ENCODE results near the gene CHST4. TPM values are rescaled to one million over a fixed set of nuclear protein-coding genes. Genes with fewer than 3 reads are reported as not detected.

The CHST4 gene
- total RNA-seq, 2 experiments from 2014 or later = not detected

DNA sequence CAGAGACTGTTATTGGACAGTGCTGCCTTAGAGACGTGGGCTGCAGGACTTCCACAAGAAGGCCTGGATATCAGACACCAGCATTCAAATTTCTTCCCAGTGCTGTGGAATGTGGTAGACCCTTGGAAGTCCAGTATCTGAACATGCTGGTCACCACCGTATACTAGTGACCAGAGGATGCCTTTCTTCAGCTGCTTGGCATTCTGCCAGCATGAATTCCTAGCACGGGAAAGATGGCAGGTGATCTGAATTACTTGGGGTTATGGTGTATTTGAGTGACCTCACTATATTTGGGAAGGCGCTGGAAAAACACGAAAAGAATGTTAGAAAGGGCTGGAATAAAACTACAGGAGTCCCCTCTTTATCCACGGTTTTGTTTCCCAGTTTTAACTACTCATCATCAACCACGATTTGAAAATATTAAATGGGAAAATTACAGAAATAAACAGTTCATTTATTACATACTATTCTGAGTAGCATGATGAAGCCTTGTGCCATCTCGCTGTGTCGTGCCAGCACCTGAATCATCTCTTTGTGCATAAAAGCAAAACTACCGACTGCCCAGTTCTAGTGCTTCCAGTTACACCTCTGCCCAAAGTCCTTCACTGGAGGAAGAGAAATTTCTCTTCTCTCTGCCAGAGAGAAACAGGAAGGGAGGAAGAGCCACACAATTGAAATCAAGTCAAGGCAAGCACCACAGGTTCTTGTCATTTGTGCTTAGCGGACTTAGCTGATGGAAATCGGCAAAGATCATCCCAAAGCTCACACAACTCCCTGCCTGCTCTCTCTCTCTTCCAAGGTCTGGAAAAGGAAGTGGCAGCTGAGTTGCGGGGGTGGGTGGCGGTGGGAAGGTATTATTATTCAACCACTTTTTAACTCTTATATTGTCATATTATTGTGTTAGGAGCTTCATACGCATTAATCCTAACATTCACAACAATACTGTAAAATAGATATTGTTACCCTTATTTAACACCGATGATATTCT lies 1.4 kb upstream of the CHST4 start:
- no peak overlapping the region for H3K4me3 ChIP-seq (ENCODE audit: low read length)
- H3K36me3 ChIP-seq (ENCODE audit: insufficient read depth, low read length) = no peaks in the 10 kb centered on the region
- CTCF ChIA-PET = no interaction called here
- H3K27me3 ChIP-seq (ENCODE audit: control insufficient read depth in 1 of 2, insufficient read depth in 2 of 2, low read length in 2 of 2) = peaks cover 0 to 12% of the 10 kb centered on the region in 2 experiments
- H3K4me1 ChIP-seq (ENCODE audit: insufficient read depth, low read length) = no peaks in the 10 kb centered on the region
- Mint-ChIP-seq H3K27ac (no peak overlapping the region), H3K27me3 (peaks cover 43% of the 10 kb centered on the region), H3K9me3 (no peaks in the 10 kb centered on the region), H3K4me1 (ENCODE audit: low read depth) (no peaks in the 10 kb centered on the region), H3K4me3 (no peak overlapping the region), H3K36me3 (ENCODE audit: low read depth) (no peaks in the 10 kb centered on the region)
- DNase-seq = no peak
- H3K27ac ChIP-seq (ENCODE audit: low read depth in 1 of 2, low read length in 2 of 2) = no peak overlapping the region
- ATAC-seq (ENCODE audit: poor library complexity) = no peak
- H3K9me3 ChIP-seq (ENCODE audit: control insufficient read depth in 1 of 2, insufficient read depth in 1 of 2, low read length in 2 of 2) = no peaks in the 10 kb centered on the region
- POLR2A ChIA-PET = no interaction called here
- TF ChIP-seq, protein P1, sequence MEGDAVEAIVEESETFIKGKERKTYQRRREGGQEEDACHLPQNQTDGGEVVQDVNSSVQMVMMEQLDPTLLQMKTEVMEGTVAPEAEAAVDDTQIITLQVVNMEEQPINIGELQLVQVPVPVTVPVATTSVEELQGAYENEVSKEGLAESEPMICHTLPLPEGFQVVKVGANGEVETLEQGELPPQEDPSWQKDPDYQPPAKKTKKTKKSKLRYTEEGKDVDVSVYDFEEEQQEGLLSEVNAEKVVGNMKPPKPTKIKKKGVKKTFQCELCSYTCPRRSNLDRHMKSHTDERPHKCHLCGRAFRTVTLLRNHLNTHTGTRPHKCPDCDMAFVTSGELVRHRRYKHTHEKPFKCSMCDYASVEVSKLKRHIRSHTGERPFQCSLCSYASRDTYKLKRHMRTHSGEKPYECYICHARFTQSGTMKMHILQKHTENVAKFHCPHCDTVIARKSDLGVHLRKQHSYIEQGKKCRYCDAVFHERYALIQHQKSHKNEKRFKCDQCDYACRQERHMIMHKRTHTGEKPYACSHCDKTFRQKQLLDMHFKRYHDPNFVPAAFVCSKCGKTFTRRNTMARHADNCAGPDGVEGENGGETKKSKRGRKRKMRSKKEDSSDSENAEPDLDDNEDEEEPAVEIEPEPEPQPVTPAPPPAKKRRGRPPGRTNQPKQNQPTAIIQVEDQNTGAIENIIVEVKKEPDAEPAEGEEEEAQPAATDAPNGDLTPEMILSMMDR (IDR thresholded peaks at IDR 0.05) = no peak
- intact Hi-C loops (cut with DNase I, micrococcal nuclease) = no loop called here

DNA sequence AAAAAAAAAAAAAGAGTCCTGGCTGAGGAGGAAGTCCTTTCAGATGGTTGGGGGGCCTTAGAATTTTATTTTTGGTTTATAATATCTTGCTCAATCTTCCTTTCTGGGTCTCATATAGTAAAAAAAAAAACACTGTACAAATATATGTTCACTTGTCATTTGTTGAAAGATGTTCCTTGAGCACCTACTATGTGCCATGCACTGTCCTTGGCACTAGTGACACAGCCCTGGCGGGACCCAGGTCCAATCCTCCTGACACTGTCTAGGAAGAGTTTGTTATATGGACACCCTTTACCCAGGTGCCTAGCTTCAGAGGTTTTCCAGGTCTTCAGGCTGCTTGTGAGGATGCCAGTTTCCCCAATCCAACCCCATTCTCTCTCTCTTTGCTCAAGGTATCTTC lies 2.0 kb downstream of the CHST4 start:
- Mint-ChIP-seq H3K4me3 (no peak overlapping the region), H3K27me3 (peaks cover 43% of the 10 kb centered on the region), H3K9me3 (no peaks in the 10 kb centered on the region), H3K27ac (no peak overlapping the region), H3K4me1 (ENCODE audit: low read depth) (no peaks in the 10 kb centered on the region), H3K36me3 (ENCODE audit: low read depth) (no peaks in the 10 kb centered on the region)
- DNase-seq (no peak), ATAC-seq (ENCODE audit: poor library complexity) (no peak)
- POLR2A ChIA-PET = no interaction called here
- Histone ChIP-seq H3K4me3 (ENCODE audit: low read length) (no peak overlapping the region), H3K27me3 (ENCODE audit: control insufficient read depth in 1 of 2, insufficient read depth in 2 of 2, low read length in 2 of 2) (peaks cover 0 to 12% of the 10 kb centered on the region in 2 experiments), H3K36me3 (ENCODE audit: insufficient read depth, low read length) (no peaks in the 10 kb centered on the region), H3K27ac (ENCODE audit: low read depth in 1 of 2, low read length in 2 of 2) (no peak overlapping the region), H3K9me3 (ENCODE audit: control insufficient read depth in 1 of 2, insufficient read depth in 1 of 2, low read length in 2 of 2) (no peaks in the 10 kb centered on the region), H3K4me1 (ENCODE audit: insufficient read depth, low read length) (no peaks in the 10 kb centered on the region)
- TF ChIP-seq, protein P1 (IDR thresholded peaks at IDR 0.05) = no peak
- intact Hi-C loops (cut with DNase I, micrococcal nuclease) = no loop called here
- CTCF ChIA-PET = no interaction called here

DNA sequence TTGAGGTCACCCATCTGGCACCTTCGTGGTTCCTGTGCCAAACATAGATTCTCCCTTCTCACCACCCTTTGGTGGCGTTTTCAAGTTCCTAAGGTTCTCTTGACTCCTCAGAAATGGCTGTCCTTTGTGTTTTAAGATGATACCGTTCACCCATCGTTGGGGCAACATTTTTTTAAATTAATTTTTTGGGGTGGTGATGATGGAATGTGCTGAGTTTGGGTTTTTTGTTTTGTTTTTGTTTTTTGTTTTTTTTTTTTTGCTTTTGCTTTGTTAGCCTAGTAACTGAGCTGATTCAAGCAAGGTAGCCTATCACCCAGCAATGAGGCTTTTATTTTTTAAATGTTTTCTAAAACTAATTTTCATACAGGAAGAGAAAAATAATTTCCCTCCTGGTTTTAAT lies 2.6 kb downstream of the CHST4 start:
- ATAC-seq (ENCODE audit: poor library complexity) (no peak), DNase-seq (no peak)
- H3K9me3 ChIP-seq (ENCODE audit: control insufficient read depth in 1 of 2, insufficient read depth in 1 of 2, low read length in 2 of 2) = no peaks in the 10 kb centered on the region
- H3K4me3 ChIP-seq (ENCODE audit: low read length) = no peak overlapping the region
- no peaks in the 10 kb centered on the region for H3K36me3 ChIP-seq (ENCODE audit: insufficient read depth, low read length)
- peaks cover 0 to 11% of the 10 kb centered on the region in 2 experiments for H3K27me3 ChIP-seq (ENCODE audit: control insufficient read depth in 1 of 2, insufficient read depth in 2 of 2, low read length in 2 of 2)
- no peak overlapping the region for H3K27ac ChIP-seq (ENCODE audit: low read depth in 1 of 2, low read length in 2 of 2)
- POLR2A ChIA-PET = no interaction called here
- intact Hi-C loops (cut with DNase I, micrococcal nuclease) = no loop called here
- H3K4me1 Mint-ChIP-seq (ENCODE audit: low read depth) = no peaks in the 10 kb centered on the region
- peaks cover 43% of the 10 kb centered on the region for H3K27me3 Mint-ChIP-seq
- no peaks in the 10 kb centered on the region for H3K36me3 Mint-ChIP-seq (ENCODE audit: low read depth)
- H3K4me3 Mint-ChIP-seq = no peak overlapping the region
- TF ChIP-seq, protein P1 (IDR thresholded peaks at IDR 0.05) = no peak
- H3K9me3 Mint-ChIP-seq = no peaks in the 10 kb centered on the region
- H3K27ac Mint-ChIP-seq = no peak overlapping the region
- no peaks in the 10 kb centered on the region for H3K4me1 ChIP-seq (ENCODE audit: insufficient read depth, low read length)
- CTCF ChIA-PET = no interaction called here

All from CD4-positive, alpha-beta T cell (primary cell).